UCSD-AML1 (cell line): Measurements from ENCODE around the gene MUC2.

Source experiments
- DNase-seq: peaks from one replicate; lab custom pipeline; 2025; ENCODE audit not compliant: unreplicated experiment; lab: John Stamatoyannopoulos, UW

The MUC2 gene

DNA sequence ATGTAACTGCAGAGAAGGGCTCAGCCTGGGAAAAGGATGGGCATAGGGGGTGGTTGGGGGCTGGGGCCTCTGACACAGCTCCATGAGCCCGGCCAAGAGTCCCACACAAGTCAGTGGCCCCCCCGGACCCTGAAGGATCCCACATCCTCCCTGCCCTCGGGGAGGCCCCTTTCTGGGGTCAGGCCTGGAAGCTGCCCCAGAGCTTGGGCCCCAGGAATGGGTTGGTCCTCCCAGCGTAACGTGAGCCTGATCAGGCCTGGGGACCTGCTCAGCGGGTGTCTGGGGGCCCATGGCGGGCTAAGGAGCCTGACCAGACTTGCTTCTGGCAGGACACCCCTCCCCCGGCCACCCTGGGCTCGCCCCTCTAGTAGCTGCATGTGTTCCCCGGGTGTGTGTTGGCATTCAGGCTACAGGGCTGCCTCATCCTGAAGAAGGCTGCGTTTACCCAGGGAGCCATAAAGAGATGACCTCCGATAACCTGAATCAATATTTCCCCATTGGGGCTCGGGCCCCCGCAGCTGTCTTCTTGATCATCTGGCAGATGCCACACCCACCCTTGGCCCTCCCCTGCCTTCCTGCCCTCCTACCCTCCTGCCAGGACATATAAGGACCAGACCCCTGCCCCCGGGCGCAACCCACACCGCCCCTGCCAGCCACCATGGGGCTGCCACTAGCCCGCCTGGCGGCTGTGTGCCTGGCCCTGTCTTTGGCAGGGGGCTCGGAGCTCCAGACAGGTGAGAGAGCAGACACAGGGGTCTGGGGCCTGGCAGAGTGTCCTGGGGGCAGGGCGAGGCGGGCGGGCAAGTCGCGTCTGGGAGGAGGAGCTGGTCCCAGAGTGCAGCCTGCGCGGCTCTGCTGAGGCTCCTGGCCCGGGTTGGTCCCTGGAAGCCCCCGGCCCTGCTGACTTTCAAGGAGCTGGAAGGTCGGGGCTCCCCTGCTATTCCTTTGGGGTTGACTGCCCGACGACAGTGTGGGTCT lies at the start of gene MUC2:
TSS of gene MUC2 (plus strand) at position 631 of the 978 bp plus-strand sequence.
- no peak for DNase-seq

DNA sequence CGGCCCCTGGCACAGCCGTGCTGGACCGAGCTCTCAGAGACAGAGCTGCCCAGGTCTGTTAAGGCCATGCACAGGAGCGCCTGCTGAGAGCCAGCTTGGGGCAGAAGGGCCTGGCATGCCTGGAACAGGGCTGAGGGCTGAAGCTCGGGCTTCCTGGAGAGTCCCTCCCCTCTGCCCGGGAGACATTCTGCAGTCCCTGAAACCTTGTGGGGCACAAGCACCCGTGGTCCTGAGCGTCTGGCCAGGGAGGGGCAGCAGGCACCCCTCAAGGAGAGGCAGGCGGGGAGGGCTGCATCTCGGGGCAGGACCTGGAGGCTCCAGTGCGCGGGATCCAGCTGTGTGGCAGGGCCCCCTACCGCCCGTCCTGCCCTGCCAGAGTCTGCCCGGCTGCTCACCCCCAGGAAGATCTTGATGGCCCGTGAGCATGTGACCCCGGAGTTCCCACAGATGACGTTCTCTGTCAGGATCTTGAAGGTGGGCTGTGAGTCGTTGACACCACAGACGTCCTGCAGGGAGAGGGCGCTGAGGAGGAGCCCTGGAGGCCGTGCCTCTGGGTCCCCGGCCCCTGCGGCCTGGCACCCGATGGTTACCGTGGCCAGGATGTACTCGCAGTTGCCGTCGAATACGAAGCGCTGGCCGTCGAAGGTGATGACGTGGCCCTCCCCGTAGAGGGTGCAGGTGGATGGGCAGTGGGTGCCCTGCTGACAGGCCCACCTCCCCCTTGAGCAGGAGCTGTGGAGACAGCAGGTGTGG lies 49.1 kb upstream of the MUC2 start:
- DNase-seq, result no peak

DNA sequence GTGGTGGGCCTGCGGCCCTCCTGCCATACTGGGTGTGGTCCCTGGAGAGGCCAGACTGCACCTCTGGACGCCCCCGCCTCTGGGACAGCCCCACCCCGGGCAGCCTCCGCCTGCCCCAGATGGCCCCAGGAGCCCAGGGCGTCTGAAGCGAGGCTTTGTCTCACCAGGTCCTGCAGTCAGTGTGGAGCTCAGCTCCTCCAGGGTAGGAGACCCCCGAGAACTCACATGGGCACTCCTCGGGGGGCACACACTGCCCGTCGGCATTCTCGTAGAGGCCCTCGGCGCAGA lies 48.6 kb upstream of the MUC2 start:
- no peak for DNase-seq

DNA sequence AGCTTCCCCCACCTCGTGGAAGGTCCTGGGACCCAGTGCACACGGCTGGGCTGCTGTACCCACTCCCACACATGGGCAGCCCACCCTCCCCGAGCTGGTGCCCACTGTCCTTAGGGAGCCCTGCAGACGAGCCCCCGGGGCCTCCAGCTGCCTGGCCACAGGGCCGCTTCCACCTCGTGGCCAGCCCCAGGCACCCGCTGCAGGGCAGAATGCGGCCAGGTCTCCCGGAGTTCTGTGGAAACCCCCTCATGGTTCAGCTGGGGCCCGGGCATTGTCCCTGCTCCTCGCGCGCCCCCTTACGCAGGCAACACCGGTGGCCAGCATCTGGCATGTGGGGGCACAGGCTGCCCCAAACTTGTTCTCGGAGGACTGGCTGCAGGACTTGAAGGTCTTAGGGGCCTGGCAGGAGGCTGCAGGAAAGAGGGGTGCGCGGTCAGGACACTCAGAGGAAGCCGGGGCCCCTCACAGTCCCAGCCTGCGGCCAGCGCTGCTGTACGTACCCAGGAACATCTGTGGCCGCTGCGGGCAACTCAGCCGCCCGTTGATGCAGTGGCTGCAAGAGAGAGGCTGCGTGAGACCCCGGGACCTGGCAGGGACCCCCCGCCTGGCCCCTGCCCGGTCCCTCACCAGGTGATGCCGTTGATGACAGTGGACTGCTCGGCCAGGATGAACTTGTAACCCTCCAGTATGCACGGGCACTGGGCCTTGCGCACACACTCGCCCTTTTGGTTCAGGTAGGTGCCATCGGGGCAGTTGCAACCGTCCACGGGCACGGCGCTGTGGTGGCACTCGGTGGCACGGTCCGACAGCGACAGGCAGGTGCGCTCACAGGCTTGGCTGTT lies 47.8 kb upstream of the MUC2 start:
- DNase-seq, result no peak

DNA sequence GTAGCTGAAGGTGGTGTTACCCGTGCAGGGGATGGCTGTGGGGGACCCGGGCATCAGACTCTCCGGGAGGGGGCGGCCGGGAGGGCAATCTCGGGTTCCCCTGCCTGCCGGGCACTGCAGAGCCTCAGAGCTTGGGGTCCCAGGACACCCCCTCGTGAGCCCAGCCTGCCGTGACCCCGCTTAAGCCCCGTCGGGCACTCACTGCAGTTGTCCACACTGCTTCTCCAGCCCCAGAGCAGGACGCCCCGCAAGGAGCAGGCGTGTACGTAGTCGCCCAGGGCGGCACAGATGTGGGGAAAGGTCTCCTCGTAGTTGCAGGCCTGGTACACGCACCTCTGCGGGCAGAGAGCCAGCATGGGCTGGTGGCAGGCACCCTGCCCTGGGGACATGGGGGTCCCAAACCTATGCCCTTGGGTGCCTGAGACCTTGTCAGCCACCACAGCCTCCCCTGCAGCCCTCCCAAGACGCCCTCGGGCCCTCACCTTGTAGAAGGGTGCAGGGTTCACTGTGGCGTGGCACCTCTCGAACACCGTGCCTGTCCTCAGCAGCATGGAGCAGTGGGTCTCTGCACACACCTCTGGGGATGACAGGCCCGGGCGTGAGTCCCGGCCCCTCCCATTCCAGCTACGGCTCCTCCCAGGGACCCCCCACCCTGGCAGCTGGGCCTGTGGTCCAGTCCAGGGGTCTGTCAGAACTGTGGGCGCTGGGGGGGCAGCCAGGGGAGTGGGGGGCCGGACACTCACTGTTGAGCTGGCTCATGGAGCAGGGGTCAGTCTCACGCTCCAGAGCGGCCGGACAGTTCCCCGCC lies 47.0 kb upstream of the MUC2 start:
- no peak for DNase-seq

DNA sequence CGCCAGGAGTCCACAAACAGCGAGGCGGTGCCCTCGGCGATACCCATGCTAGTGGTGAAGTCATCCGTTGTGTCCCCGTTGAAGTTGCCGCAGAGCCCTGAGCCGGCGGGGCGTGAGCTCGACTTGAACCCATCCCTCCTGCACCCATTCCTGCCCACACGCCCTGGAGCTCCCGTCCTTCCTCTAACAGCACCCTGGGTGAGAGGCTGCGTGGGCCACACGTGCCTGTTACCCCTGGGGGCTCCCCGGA lies 46.5 kb upstream of the MUC2 start:
- DNase-seq, result no peak

DNA sequence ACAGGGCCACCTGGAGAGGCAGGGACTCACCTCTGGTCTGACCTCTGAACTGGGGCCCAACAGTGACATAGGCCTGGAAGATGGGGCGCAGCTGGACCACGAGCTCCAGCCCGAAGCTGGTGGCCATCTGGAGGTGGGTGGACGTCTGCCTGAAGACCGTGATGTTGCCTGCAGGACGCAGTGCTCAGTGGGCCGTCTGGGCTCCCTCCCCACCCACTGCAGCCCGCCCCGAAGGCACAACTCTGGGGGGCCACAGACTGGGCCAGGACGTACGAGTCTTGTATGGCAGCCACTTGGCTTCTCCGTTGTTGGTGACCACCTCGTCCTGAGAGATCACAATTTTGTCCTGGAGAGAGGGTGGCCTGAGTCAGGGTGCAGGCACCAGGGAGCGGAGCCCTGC lies 46.1 kb upstream of the MUC2 start:
- no peak for DNase-seq

DNA sequence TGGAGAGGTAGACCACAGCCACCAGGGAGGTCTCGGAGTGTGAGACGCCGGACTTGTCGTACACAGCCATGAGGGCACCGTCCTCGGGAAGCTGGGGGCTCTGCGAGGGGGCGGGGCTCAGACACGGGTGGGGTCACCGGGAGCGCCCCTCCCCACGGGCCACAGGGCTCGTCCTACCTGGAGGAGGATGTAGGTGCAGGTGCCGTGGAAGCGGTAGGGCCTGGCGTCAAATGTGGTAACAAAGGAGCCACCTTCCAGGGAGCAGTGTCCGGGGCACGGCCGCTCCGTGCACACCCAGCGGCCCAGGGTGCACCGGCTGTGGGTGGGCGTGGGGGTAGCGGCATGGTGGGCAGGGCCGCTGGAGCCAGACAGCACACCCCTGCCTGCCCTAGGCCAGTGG lies 45.6 kb upstream of the MUC2 start:
- no peak for DNase-seq

DNA sequence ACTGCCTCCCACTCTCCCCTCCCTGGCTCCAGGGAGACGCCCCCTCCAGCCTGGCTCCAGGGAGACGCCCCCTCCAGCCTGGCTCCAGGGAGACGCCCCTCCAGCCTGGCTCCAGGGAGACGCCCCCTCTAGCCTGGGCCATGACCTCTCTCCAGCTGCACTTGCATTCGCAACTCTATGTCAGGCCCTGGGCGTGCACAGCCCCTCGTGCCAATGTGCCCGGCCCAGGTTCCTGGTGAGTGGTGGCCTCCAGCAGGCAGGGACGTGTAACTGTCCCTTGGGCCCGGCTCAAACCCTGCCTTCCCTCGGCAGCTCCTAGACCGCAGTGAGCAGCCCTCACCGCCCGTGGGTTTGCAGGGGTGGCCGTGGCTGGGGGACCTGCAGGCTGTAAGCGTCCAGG lies 45.0 kb upstream of the MUC2 start:
- no peak for DNase-seq

DNA sequence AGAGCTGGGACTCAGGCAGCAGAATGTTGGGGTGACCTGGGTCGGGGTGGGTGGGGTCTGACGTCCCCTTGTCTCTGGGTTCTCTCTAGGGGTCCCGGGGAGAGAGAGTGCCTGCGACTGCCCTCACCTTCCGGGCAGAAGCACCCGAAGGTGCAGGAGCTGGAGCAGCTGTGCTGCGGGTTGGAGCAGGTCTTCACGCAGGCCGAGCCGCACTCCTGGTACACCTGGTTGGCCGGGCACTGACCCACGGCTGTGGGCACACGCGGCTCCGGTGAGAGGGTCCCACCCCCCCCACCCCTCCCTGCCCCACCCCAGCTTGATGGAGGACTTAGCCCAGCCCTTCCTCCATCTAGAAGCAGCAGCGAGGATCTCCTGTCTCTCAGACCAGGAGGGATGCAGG lies 44.6 kb upstream of the MUC2 start:
- no peak for DNase-seq

DNA sequence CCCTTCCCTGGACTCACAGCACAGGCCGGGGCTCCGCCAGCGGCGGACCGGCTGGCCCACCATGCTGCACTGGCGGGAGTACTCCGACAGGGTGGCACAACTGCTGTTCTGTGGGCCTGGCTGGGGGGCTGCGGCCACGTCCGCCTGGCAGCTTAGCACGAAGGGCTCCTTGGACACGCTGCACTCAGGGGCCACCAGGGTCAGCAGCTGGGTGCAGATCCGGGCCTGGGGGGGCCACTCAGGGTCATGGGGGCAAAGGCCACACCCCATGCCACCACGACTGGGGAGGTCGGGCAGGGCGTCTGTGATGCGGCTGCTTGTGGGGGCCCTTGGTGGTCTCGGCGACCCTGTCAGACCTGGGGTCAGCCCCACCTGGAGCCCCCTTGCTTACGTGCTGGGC lies 44.1 kb upstream of the MUC2 start:
- DNase-seq, result no peak

DNA sequence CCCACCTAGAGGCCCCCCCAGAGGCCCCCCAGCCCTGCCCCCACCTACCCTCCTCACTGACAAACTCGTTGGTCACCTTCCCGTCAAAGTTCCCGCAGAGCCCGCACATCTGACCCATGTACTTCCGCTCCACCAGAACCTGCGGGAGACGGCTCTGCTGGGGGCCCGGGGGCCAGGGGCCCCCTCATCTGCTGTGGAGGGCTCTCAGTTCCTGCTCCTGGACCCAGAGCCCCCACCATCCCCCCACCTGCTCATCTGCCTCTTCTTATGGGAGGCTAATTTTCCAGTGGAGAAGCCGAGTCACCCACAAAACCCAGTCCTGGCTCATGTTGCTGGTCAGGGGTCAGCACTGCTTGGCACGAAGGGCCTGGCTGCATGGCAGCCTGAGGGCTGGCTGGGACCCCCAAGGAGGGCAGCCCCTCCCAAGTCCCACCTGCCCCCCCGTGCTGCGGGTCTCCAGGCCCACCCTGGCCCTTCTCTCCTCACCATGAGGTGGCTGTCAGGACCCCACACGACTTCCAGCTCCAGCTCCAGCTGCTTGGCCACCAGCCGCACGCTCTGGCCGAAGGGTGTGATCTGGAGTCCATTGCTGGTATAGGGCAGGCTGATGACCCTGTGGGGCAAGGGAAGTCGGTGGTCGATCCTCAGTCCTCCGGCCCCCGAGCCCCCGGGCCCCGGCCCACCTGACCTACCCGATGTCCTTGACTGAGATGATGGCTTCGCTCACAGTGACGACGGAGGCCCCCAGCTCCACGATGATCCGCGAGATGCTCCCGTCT lies 43.4 kb upstream of the MUC2 start:
- no peak for DNase-seq

DNA sequence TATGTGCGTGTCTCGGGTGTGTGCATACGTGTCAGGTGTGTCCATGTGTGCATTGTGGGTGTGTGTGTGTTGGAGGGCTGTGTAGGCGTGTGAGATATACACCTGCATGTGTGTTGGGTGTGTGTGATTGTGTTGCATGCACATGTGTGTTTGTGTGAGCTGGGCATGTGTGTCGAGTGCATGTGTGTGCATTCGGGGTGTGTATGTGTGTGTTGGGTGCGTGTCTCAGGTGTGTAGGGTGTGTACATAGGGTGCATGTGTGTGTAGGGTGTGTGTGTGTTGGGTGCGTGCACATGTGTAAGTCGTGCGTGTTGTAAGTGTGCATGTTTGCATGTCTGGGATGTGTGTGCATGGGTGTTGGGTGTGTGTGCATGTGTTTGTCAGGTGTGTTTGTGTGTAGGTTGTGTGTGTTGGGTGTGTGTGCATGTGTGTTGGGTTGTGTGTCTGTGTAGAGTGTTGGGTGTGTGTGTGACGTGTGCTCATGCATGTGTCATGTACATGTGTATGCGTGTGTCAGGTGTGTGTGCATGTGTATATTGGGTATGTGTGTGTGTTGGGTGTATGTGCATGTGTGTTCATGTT lies 42.3 kb upstream of the MUC2 start:
- DNase-seq, result no peak

DNA sequence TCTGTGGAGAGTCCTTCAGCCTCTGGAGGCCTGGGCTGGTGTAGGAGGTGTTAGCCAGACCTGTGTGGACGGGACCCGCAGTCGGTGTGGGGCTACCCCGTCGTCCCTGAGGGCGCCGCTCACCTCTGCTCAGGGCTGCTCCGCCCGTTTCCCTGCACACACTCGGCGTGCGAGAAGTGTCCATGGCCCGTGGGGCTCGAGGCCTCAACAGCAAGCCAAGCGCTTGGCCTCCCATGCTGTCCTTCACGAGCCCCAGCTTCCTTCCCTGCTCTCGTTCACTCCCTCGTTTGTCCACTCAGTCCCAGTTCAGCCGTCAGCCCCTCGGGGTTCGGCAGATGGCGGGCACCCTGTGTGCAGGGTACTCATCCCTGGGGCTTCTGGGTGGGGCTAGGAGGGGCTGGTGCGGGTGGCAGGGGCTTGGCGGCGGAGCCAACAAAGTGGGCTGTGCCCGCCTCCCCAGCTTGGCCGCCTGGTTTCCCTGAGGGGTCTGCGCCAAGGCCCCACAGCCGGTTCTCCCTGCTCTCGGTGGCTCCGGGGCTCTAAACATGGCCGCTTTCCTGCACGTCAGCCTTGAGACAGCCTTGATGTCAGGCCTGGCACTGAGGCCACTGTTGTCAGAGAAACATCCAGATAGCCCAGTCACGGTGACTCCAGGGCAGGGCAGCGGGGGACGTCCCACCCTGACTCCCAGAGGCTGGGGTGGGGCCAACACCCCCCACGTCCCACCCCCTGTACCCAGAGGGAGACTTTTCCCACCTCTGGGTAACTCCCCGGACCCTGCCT lies 41.5 kb upstream of the MUC2 start:
- DNase-seq, result no peak

DNA sequence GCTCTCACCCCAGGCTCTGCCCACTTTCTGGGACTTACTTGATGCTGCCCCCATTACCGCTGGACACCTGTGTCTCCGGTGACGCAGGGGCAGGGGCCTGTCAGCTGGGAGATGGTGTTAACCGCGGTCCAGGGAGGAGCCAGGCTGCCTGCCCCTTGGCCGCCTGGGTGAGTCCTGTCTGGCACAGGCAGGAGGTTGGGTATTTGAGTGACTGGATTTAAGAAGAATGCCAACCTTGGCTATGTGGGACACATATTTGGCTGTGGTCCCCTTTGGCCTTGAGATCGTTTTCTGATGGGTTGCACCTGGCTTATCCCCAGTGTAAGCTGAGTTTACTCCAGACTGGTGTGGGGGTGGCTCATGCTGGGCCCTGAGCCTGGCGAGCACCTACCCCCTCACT lies 40.7 kb upstream of the MUC2 start:
- DNase-seq, result no peak

DNA sequence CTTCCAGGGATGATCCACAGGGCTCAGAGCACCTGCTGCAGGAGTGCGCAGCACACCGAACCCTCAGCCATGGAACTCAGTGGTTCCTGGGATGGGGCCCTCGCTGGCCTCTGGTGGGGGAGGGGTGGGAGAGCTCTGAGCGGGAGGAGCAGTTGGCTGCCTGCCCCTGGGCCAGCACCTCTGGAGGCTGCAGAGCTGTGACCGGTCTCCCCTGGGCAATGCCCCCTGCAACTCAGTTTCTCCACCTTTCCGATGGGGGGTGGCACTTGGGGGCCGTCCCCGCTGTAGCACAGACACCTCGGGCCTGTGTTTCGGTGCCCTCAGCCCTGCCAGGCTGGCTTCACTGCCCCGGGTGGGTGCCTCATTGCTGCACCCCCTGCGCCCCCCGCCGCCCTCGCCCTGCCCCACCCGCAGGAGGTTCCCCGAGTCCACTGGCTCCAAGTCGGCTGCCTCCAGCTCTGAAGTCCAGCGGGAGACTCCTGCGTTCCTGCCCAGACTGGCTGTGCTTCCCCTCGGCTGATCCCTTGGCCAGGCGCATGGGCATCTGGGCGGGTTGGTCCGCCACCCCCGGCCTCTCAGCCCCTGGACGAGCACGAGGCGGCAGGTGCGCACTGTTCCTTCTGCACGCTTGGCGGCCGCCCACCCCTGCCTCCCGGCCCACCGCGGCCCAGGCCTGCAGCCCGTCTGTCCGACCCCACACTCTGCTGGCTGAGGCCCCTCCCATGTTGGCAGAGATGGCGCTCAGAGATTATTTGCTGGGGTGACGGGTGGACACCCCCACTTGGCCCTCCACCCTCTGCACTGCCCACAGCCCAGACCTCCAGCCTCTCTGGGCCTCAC lies 40.0 kb upstream of the MUC2 start:
- DNase-seq, result no peak

DNA sequence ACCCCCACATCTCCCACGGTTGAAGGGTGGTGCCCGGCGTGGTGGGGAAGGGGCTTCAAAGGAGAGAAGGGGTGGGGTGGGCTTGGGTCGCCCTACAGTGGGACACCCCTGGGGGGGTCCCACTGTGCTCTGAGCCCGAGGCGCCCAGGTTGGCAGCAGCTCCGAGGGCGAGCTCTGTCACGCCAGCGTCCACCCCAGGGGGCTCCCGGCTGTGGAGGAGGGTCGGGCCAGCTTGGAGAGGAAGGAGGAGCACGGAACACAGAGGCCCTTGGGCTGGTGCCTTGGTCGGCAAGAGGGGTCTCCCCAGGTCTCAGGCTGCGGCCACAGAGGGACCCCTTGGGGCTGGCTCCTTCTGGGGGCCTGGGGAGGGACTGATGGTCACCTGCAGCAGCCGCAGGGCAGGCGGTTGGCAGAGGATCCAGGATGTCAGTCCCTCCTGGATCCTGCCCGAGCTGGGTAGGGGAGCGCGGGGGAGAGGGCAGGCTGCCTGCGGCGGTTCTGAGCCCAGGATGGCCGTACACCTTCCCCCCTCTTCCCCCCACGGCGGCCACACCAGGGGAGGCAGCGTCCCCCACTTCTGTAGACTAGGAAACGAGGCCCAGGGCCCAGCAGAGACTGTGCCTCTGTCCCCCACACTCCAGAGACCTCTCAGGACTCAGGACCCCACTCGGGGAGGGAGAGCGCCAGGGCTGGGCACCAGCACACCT lies 38.9 kb upstream of the MUC2 start:
- DNase-seq, result no peak
